Mesenteric fat pad (tissue), 1 donor: ENCODE data around the gene FOXN4. TPM values are rescaled to one million over a fixed set of nuclear protein-coding genes. Genes with fewer than 3 reads are reported as not detected.

ENCODE experiments used
- DNase-seq: peaks from one replicate; pipeline ENCODE4 v3.0.0-alpha.2; 2020; ENCODE audit warnings: low spot score
- total RNA-seq: library from RNA; stranded (reverse); fragmentation: NEBNext Ultra II Directional; extraction: Animal tissue kit (Norgen Biotek cat#: 25700); gene quantifications from one replicate; pipeline ENCODE4 v1.2.1, GENCODE V29; 2021
- donor health status: DM: yes; HTN: yes; CAD: no.

FOXN4 gene
- total RNA-seq, 1 donor from 2014 or later: not detected

DNA sequence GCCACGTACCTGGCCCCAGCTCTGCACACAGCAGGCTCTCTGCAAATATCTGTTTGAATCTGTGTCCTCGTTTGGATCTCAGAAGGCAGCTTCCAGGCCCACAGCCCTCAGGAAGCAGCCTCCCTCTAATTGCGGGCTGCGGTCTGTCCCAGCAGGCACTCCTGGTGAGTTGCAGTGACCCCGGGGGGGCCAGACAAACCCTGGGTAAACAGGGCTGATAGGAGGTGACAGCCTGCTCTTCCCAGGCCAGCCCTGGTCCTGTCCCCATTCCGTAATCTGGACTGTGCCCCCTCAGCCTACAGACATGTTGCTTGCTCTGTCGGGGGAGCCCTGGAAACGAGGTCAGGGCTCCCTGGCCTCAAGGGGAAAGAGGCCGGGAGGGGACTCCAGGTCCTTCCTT is 2.0 kb downstream of the FOXN4 start:
- no peak for DNase-seq

DNA sequence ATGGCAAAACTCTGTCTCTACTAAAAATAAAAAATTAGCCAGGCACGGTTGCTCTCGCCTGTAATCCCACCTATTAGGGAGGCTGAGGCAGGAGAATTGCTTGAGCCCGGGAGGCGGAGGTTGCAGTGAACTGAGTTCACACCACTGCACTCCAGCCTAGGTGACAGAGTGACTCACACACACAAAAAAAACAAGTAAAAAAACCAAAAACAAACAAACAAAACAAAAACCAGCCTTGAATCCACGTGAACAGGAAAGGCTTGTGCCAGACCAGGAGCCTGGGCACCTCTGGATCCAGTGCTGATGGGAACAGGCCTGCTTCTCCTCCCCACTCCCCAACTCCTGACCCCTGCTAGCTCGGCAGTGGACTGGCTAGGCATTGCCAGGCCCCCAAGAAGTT is 3.5 kb downstream of the FOXN4 start:
- DNase-seq: no peak

DNA sequence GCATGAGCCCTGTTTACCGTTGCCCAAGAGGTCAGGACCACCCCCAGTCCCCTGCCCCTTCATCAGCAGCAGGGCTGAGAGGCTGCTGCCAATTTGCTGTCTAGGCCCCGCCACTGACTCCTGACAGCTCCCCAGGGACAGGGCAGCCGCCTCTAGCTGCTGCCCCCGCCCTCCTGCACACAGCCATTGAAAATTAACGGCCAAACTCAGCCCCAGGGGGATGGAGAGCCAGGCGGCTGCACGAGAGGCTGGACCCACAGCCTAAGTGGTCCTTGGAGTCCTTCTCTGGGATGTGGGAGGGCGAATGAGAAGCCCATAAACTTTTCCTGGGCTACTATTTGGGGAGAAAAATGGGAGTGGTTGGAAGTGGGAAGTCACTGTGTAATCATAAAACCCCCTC is 4.6 kb downstream of the FOXN4 start:
- no peak for DNase-seq

DNA sequence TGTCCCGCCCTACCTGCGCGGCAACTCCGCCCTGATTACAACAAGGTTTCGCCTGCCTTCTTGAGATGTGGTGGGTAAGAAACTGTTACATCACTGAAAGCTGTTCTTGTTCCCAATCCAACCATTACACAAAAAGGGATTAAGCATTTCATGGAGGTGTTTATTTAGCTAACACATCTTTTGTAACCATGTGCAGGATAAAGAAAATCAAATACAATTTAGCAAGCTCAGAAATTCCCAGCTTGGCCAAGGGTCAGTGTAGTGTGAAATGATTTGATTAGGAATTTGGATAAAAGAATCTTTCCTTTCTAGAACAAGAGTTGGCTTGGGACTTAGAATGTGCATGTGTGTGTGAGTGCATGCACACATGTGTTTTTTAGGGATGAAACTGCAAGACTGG is 6.3 kb downstream of the FOXN4 start:
- DNase-seq: no peak

DNA sequence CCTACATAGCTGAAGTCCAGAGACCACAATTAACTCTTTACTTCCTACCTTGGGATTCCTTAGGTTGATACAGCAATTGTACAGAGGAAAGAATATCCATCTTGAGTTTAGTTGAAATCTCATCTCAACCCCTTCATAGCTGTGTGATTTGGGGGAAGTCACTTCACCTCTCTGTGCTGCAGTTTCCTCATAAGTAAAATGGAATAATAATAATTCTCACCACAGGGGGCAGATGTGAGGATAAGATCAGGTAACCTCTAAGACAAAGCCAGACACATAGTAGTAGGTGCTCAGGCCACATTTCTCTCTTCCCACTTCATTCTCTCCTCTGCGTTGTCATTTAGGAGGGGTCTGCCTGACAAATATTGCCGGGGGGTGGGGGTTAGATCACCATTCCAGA is 6.7 kb downstream of the FOXN4 start:
- DNase-seq: no peak

DNA sequence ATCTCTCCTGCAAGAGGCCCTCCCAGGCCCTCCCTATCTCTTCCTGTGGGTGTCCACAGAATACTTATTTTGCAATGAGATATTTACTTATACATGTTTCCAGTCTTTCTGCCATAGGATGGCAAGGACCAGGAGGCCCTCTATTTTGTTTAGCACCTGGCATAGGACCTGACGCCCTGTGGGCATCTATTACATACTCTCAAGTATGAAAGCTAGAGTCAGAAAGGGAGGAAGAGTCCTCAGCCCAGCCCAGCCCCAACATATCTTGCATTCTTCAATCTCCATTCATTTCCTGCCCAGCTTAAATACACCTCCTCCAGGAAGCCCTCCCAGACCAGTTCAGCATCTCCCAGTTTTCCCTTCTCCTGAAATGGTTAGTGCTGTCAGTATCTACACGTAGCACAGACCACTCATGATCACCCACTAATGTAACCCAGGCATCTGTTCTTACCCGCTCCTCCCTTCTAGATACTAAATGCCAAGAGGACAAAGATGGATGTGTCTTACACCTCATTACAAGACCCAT is 7.4 kb downstream of the FOXN4 start:
- DNase-seq: no peak

DNA sequence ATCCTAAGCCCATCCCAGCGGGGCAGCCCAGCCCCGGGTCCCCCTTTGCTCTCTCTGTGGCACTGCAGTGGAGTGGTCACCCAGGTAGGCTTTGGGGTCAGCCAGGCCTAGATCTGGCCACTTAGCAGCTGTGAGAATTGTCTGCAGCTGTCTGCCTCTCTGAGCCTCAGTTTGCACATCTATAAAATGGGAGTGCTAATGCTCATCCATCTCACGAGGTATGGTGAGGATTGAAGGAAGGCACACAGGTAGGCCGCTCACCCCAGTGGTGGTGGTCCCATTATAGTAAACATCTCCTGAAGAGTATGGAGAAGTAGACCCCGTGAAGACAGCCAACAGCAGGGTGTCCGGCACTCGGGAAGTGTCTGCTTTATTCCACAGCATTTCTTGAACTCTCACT is 9.2 kb downstream of the FOXN4 start:
- DNase-seq: no peak

DNA sequence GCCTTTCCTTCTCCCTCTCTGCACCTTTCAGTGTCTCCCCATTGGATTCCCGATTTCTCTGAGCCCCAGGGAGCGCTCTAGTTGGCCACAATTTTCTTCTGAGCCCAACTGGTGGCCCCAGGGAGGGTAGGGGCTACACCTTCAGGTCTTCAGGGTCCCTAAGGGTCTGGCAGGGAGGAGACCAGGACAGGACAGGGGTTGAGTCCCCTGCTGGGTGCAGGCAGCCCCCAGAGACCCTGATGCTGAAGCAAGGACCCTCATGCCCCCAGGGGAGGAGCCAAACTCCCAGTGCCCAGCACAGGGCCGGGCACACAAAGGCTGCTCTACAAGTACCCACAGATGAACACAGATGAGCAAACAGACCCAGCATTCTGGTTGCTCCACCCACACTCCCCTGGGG is 12.7 kb downstream of the FOXN4 start:
- no peak for DNase-seq

DNA sequence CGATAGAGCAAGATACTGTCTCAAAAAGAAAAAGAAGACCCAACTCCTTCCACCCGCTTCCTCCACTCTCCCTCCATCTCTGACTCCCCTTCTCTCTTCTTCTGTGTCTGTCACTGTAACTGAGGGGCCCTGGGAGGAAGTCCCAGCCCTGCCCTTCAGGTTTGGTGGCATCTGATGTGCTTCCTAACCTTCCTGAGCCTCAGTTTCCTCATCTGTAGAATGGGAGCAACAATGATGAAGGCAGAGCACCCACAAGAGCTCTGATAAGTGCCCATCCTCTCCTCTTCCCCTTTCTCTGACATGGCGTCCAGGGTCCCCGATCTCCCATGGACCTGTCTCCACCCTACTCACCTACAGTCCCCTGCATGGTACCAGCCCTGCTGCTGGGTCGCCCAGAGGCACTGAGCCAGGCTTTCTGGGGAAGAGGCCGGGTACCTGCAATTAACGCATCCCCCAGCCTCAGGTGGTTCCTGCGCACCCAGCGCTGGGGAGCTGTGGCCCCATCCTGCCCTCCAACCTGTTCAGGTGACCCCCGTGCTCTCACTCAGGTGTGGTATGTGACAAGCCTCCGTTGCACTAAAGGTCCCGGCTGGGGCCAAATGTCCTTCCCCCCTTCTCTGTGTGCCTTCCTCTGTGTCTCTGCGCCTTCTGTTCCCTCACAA is 13.2 kb downstream of the FOXN4 start:
- DNase-seq: no peak

DNA sequence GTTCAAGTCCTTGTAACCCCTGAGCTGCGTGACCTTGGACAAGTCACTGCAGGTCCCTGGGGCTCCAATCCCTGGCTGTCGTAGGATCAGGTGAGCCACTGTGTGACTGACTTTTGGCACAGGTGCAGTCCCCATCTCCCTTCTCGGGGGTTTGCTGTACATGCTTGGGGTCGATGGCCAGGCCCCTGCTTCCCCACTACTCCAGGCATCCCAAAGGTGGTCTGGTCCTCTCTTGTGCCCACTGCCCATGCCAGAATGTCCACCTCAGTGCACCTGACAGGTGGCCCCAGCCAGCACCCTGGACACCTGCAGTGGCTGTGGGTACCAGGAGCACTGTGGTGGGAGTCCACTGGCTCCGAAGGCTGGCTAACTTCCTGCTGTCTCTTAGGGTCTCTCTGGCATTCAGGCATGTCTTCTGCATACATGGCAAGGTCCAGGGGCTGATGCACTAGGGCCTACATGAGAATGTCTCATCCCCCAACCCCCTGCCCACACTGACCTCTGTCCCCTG is 14.7 kb downstream of the FOXN4 start:
- DNase-seq: no peak

DNA sequence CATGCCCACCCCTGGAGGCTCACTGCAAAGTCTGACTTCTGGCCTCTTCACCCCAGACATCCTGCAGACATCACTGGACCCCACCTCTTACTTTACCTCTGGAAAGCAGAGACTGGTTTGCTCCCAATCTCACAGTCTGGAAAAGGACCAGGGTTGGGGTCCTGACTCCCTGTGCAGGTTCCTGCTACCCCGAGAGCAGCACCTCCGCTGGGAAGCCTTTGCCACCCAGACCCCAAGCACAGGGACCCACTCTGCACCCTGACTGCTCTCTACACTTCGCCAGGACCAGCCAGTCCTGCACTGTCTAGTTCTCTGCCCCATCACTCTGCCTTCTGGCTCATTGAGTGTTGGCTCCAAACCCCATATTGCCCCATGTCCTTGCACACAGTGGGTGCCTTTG is 16.0 kb downstream of the FOXN4 start:
- no peak for DNase-seq

DNA sequence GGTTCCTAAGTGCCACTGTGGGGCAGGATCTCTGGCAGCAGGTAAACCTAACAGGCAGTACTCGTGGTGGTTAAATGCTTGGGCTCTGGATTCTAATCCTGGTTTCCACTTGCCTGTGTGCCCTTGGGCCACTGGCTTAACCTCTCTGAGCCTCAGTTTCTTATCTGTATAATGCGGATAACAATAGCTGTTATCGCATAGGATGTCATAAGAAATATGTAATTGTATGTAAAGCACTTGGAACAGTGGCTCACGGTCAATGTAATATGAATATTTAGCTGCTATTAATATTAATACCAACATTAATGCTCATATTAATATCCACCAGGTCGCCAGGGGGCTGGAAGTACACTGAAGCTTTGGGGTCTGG is 16.8 kb downstream of the FOXN4 start:
- no peak for DNase-seq

DNA sequence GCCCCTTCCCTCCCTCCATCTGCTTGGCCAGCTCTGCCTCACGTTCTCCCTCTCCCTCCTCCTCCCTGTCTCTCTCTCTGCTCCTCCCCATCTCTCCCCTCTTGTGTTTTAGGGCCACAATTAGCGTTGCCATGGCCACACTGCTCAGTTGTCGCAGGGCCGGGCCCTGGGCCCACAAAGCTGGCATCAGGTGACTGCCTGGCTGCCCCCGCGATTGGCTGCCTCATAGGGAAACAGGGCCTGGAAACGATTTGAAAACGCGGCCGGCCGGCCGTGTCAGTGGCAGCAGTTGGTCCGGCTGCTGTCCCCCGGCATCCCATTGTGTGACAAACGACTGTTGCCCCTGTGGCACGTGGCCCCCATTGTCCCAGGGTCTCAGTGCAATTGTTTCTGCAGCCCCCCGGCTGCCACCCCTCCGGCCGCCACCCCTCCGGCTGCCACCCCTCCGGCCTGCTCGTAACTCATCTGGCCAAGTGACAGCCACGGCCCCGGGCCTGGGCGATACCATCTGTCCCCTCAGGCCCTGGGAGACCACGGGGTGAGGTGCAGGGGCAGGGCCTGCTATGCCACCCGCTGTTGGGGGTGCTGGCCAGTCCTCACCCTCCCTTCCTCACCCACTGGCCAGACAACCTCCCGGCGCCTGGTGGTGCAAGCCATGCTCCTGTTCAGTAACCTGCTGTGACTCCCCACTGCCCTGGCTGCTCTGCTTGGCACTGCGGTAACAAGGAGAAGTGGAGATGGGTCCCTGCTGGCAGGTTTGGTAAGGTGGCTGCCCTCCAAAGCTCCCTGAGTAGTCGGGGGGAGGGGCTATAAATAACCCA is 17.4 kb downstream of the FOXN4 start:
- no peak for DNase-seq

DNA sequence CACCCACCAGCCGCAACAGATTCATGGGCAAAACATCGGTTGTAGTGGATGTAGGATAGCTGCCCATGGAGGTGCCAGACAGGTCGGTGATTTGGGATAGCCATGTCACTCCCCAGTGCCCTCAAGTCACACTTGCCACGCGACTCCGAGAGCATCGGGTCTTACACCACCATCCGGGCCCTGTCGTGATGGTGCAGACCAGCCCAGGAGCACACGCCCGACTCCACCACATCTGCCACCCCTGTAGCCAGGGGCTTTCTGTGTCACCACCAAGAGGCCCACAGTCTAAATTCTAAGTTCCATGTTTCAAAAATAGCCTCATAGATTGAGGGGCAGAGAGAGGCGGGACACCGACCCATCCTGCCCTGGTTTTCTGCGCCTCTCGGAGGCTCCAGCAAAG is 18.0 kb downstream of the FOXN4 start:
- DNase-seq: no peak

DNA sequence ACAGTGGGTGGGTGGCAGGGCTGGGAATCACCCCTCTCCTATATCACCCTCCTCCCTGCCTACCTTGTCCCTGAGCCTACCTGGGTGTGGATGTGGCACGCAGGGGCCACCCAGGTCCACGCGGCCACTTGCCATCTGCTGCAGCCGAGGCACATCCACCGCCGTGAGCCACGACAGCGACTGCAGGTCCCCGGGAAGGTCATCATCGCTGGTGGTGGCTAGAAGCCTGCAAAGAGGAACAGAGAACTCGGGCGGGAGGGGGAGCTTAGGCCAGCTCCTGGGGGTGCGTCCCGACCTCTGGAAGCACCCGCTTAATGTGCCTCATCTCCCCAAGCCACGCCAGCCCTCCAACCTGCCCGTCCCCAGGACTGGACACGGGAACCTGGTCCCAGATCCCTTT is 19.0 kb downstream of the FOXN4 start:
- no peak for DNase-seq

DNA sequence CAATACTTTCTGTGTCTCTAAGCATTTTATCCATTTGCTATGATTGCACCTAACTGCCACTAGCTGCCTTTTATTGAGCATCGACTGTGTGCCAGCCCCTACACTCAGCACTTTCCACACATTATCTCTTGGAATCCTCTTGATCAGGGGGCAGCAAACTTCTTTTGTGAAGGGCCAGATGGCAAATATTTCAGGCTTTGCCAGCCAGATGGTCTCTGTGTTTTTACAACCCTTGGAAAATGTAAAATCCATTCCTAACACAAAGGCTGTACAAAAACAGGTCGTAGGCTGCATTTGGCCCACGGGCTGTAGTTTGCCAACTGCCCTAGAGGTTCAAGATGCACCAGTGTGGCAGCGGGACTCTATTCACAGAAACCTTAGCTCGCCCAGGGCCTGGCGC is 19.5 kb downstream of the FOXN4 start:
- no peak for DNase-seq

DNA sequence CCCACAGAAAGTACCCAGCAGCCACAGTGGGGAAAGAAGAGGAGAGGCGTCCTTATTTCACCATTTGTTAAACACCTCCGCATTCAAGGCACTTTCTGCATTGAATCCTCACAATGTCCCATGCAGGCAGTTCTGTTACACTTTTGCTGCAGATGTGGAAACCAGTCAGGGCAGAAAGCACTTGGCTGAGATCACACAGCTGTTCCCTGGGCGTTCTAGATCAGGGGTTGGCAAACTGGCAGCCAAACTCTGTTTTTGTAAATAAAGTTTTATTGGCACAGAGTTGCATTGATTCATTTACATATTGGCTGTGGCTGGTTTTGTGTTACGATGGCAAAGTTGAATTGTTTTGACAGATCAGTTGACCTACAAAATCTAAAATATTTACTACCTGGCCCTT is 20.1 kb downstream of the FOXN4 start:
- DNase-seq: no peak

DNA sequence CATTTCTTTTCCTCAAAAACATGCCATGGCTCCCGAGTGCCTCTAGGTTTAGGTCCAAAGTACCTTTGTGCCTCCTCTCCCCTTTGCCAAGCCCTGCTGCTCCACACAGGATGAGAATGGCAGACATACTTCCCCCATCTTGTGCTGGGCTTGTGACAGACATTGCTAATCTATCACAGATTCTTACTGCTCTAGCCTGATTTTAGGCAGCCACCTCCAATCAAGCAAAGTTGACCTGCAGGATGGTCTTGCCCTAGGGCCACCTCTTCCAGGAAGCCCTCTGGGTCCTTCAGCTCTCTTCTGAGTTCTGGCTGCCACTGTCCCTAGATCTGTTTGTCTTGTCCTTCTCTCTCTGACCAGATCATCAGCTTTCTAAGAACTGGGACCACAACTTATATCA is 20.5 kb downstream of the FOXN4 start:
- DNase-seq: no peak

DNA sequence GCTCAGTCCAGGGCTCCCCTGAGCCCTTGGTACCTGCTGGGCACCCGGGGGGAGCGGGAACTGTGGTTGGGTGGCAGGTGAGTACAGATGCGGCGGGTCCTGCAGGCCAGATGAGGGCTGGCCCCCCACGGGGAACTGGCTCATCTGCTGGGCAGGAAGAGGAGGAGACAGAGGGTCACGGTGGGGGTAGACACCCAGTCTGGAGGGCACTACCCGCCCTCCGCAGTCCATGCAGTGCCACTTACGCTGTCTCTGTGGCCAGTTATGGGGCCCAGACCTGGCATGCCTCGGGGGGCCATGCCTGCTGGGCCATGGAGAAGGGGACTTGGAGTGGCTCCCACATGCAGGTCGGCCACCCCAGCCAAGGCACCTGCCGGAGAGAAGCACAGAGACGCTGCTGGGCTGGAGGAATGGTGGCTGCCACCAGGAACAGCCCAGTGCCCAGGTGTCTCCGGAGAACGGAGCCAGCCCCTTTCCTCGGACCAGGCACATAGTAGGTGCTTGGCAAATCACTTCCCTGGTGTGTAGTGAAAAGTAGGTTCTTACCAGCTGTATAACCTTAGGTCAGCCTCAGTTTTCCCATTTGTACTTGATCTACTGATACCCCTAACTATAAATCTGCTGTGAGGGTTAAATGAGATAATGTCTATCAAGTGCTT is 21.1 kb downstream of the FOXN4 start:
- no peak for DNase-seq

DNA sequence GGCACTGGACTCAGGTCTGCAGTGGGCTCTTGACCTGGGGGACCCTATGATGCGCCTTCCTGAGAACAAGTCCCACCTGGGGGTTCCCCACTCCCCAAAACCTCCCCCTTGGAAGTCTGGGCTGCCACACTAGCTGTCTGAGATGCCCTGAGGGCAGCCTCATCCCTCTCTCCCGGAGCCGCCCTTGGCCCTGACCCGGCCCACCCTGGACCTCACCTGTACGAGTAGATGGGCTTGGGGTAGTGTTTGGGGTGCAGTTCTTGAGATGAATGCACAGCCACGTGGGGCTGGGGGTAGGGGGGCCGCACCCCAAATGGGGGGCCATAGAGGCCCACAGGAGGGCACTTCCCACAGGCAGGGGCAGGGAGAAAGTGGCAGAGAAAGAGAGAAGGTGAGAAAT is 21.9 kb downstream of the FOXN4 start:
- no peak for DNase-seq

DNA sequence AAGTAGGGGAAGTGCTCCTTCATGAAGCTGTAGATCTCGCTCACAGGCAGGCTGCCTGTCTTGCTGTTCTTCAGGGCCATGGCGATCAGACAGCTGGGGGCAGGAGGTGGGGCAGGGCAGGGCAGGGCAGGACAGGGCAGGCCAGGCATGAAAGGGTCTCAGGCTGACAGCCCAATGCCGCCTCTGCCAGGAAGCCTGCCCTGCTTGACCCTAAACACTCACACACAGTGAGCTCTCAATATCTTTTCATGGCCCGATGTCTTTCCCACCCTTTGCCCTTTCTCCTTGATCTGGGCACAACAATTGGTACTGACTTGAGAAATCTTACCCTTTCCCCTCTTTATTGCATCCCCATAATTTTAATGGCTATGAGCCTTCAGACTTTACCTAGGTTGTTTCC is 22.4 kb downstream of the FOXN4 start:
- DNase-seq: no peak

DNA sequence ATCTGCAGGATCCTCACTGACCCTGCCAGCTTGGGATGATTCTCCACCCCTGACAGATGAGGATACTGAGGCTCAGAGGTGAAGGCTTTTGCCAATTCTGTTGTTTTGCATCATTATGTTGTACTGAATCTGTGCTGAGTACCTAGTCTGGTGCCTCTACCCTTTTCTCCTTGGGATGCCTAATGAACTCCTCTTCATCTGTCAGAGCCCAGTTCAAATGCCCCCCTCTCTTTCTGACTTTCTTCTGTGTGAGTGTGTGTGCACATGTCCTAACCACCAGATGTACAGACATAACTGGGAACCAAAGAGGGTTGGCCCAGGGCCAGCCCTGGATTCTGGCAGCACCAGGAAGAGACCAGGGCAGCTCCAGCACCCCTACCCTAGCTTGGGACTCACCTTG is 22.8 kb downstream of the FOXN4 start:
- no peak for DNase-seq
